CD4-positive, alpha-beta T cell (primary cell): ENCODE data around the gene PRKN. TPM values are rescaled to one million over a fixed set of nuclear protein-coding genes. Genes with fewer than 3 reads are reported as not detected.

ENCODE experiments used
- ATAC-seq: fragments of 200-7000 bp; cut with Tn5 transposase; one replicate; pipeline ENCODE4 v1.10.0; 2022; ENCODE audit warnings: mild to moderate bottlenecking; ENCODE audit not compliant: poor library complexity
- CTCF ChIA-PET: fragments of 350-600 bp; sonication (Branson Sonifier 250); formaldehyde crosslinking; loops from one replicate; lab custom pipeline; 2021; ENCODE audit warnings: antibody characterized with exemption, inconsistent platforms; lab: Charles Lee
- POLR2A ChIA-PET: fragments of 350-600 bp; sonication (Branson Sonifier 250); formaldehyde crosslinking; loops from one replicate; lab custom pipeline; 2021; ENCODE audit warnings: antibody characterized with exemption, inconsistent platforms; lab: Charles Lee
- DNase-seq, 14 experiments: peaks; one replicate each; pipeline ENCODE4 v3.0.0-alpha.2; 2013 to 2020; ENCODE audit warnings: mixed read lengths in 2 of 14
- H3K27ac ChIP-seq, 2 donors: one replicate each; pipeline versions ENCODE4 v1.5.1 to v1.7.0; 2013; ENCODE audit warnings: low read length in 2 of 2, low read depth in 1 of 2, mild to moderate bottlenecking in 1 of 2
- H3K27me3 ChIP-seq, 2 experiments: 1 replicate in 1 of 2; 2 replicates in 1 of 2; pipeline versions ENCODE4 v1.6.1 to v1.7.0; 2013; ENCODE audit warnings: low read length in 2 of 2, control low read depth in 1 of 2, mild to moderate bottlenecking in 1 of 2, moderate library complexity in 1 of 2; ENCODE audit not compliant: insufficient read depth in 2 of 2, control insufficient read depth in 1 of 2
- H3K36me3 ChIP-seq: one replicate; pipeline ENCODE4 v1.6.1; 2013; ENCODE audit warnings: low read length, control low read depth; ENCODE audit not compliant: insufficient read depth
- H3K4me1 ChIP-seq: one replicate; pipeline ENCODE4 v1.6.1; 2013; ENCODE audit warnings: low read length, control low read depth; ENCODE audit not compliant: insufficient read depth
- H3K4me3 ChIP-seq: one replicate; pipeline ENCODE4 v1.5.1; 2013; ENCODE audit warnings: mild to moderate bottlenecking, low read length, moderate library complexity
- H3K9me3 ChIP-seq, 2 experiments: 1 replicate in 1 of 2; 2 replicates in 1 of 2; pipeline versions ENCODE4 v1.6.1 to v1.7.0; 2013; ENCODE audit warnings: low read length in 2 of 2, mild to moderate bottlenecking in 2 of 2, control low read depth in 1 of 2, moderate library complexity in 1 of 2; ENCODE audit not compliant: control insufficient read depth in 1 of 2, insufficient read depth in 1 of 2
- H3K27ac Mint-ChIP-seq: one replicate; pipeline ENCODE4 v1.8.0; 2020; ENCODE audit warnings: mixed read lengths
- H3K27me3 Mint-ChIP-seq: one replicate; pipeline ENCODE4 v1.8.0; 2021; ENCODE audit warnings: mixed read lengths
- H3K36me3 Mint-ChIP-seq: one replicate; pipeline ENCODE4 v1.8.0; 2021; ENCODE audit warnings: low read depth, mixed read lengths
- H3K4me1 Mint-ChIP-seq: one replicate; pipeline ENCODE4 v1.8.0; 2021; ENCODE audit warnings: low read depth, mixed read lengths
- H3K4me3 Mint-ChIP-seq: one replicate; pipeline ENCODE4 v1.8.0; 2020; ENCODE audit warnings: mild to moderate bottlenecking, mixed read lengths
- H3K9me3 Mint-ChIP-seq: one replicate; pipeline ENCODE4 v1.8.0; 2020; ENCODE audit warnings: mixed read lengths
- CTCF ChIP-seq: fragments of 200-600 bp; IDR thresholded peaks from one replicate; pipeline ENCODE4 v1.8.0; 2022; ENCODE audit warnings: antibody characterized with exemption, mild to moderate bottlenecking
- intact Hi-C, 2 experiments: fragments of 100-400 bp; cut with DNase I in 1 of 2; cut with micrococcal nuclease in 1 of 2; formaldehyde crosslinking; loops; one replicate each; pipeline versions ENCODE4 v1.15.1 to v1.9.0; 2023 to 2025; cut with DNase I, micrococcal nuclease
- total RNA-seq, 174 experiments: library from RNA in 2 of 174; stranded (reverse) in 2 of 174; gene quantifications; one replicate each; pipeline ENCODE4 v1.2.3 and lab custom pipeline; 2021 to 2026

Gene PRKN
- total RNA-seq, 2 experiments from 2014 or later: 5.2 to 5.4 TPM

GRCh38 chr6:162056061-162056460, 671.5 kb downstream of the PRKN start:
- Histone ChIP-seq H3K9me3 (peaks cover 0 to 22% of the 10 kb centered on the region in 2 experiments), H3K36me3 (no peaks in the 10 kb centered on the region), H3K27ac (no peak overlapping the region), H3K27me3 (no peaks in the 10 kb centered on the region), H3K4me3 (no peak overlapping the region), H3K4me1 (no peaks in the 10 kb centered on the region)
- DNase-seq (no peak), ATAC-seq (no peak)
- no peaks in the 10 kb centered on the region for H3K4me1 Mint-ChIP-seq
- TF ChIP-seq CTCF: no peak
- H3K4me3 Mint-ChIP-seq: no peak overlapping the region
- H3K9me3 Mint-ChIP-seq: peaks cover 2% of the 10 kb centered on the region
- peaks cover 17% of the 10 kb centered on the region for H3K36me3 Mint-ChIP-seq
- ChIA-PET CTCF (no interaction called here), POLR2A (no interaction called here)
- H3K27ac Mint-ChIP-seq: no peak overlapping the region
- intact Hi-C loops: no loop called here
- no peaks in the 10 kb centered on the region for H3K27me3 Mint-ChIP-seq

DNA sequence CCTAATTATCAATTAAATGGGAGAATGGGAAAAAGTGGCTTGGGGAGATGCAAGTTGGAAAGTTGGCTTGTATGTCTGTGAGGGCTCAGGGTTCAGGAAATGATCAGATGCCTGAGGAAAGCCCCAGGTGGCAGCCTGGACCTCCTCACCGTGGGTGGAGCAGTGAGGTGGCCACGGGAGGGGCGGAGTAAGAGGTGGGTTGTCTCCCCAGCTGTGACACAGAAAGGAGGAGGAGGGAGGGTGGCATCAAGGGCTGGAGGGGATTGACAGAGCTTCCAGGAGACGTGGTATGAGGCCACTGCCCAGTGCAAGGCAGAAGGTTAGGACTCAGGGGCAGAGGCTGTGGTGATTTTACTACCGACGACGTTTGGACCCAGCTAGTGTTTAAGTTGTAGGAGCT, 672.2 kb downstream of the PRKN start:
- CTCF ChIA-PET: no interaction called here
- Mint-ChIP-seq H3K36me3 (peaks cover 19% of the 10 kb centered on the region), H3K9me3 (peaks cover 3% of the 10 kb centered on the region), H3K4me1 (no peaks in the 10 kb centered on the region), H3K27me3 (no peaks in the 10 kb centered on the region), H3K4me3 (no peak overlapping the region), H3K27ac (no peak overlapping the region)
- intact Hi-C loops: no loop called here
- TF ChIP-seq CTCF: no peak
- H3K4me3 ChIP-seq: no peak overlapping the region
- DNase-seq: no peak
- no peaks in the 10 kb centered on the region for H3K36me3 ChIP-seq
- H3K4me1 ChIP-seq: no peaks in the 10 kb centered on the region
- POLR2A ChIA-PET: no interaction called here
- no peak overlapping the region for H3K27ac ChIP-seq
- H3K9me3 ChIP-seq: peaks cover 0 to 22% of the 10 kb centered on the region in 2 experiments
- no peak for ATAC-seq
- H3K27me3 ChIP-seq: no peaks in the 10 kb centered on the region

GRCh38 chr6:162053084-162053483, 674.5 kb downstream of the PRKN start:
- no peak for ATAC-seq
- no peaks in the 10 kb centered on the region for H3K27me3 ChIP-seq
- Mint-ChIP-seq H3K27me3 (no peaks in the 10 kb centered on the region), H3K4me1 (no peaks in the 10 kb centered on the region), H3K36me3 (peaks cover 29% of the 10 kb centered on the region), H3K4me3 (no peak overlapping the region), H3K9me3 (peaks cover 10% of the 10 kb centered on the region), H3K27ac (no peak overlapping the region)
- TF ChIP-seq CTCF: no peak
- H3K4me3 ChIP-seq: no peak overlapping the region
- H3K4me1 ChIP-seq: no peaks in the 10 kb centered on the region
- H3K36me3 ChIP-seq: no peaks in the 10 kb centered on the region
- ChIA-PET CTCF (no interaction called here), POLR2A (no interaction called here)
- H3K9me3 ChIP-seq: peaks cover 0 to 22% of the 10 kb centered on the region in 2 experiments
- no peak for DNase-seq
- H3K27ac ChIP-seq: no peak overlapping the region
- intact Hi-C loops: no loop called here
